BLaER1 treated with 17β-estradiol and CSF1 and Interleukin-3, amounts not matched to agents 10 nM and 100 nM (cell line): ENCODE measurements around the gene TBX4.
"Not testable (repeated sequence)": the region's sequence is repeated elsewhere in the genome, so short reads cannot be mapped to it uniquely, and the experiment has no call there.

ENCODE experiments used
- H3K27ac ChIP-seq, 11 experiments: shearing (Covaris generic); formaldehyde crosslinking; 2 replicates each; pipeline ENCODE4 v1.8.1; 2022
- H3K27me3 ChIP-seq, 11 experiments: shearing (Covaris generic); formaldehyde crosslinking; 2 replicates each; pipeline ENCODE4 v1.8.1; 2022
- H3K36me3 ChIP-seq, 11 experiments: shearing (Covaris generic); formaldehyde crosslinking; 2 replicates each; pipeline ENCODE4 v1.8.1; 2022
- H3K4me1 ChIP-seq, 10 experiments: shearing (Covaris generic); formaldehyde crosslinking; 2 replicates each; pipeline ENCODE4 v1.8.1; 2022
- H3K4me2 ChIP-seq, 11 experiments: shearing (Covaris generic); formaldehyde crosslinking; 2 replicates each; pipeline ENCODE4 v1.8.1; 2022
- H3K4me3 ChIP-seq, 10 experiments: shearing (Covaris generic); formaldehyde crosslinking; 2 replicates each; pipeline ENCODE4 v1.8.1; 2022
- H3K9ac ChIP-seq, 11 experiments: shearing (Covaris generic); formaldehyde crosslinking; 2 replicates each; pipeline ENCODE4 v1.8.1; 2022
- H3K9me3 ChIP-seq, 11 experiments: shearing (Covaris generic); formaldehyde crosslinking; replicated peaks in 1 of 11; 2 replicates each; pipeline ENCODE4 v1.8.1; 2022
- H4K20me1 ChIP-seq, 11 experiments: shearing (Covaris generic); formaldehyde crosslinking; 2 replicates each; pipeline ENCODE4 v1.8.1; 2022
- Cebpa-rat ChIP-seq, 11 experiments: shearing (Covaris generic); IDR thresholded peaks; 2 replicates each; pipeline ENCODE4 v1.8.1; 2022

TBX4 gene

GRCh38 chr17:61517265-61517664 is 65.0 kb downstream of the TBX4 start:
- TF ChIP-seq Cebpa-rat (IDR thresholded peaks at IDR 0.05): no peak
- no peaks in the 10 kb centered on the region for H3K27me3 ChIP-seq

DNA sequence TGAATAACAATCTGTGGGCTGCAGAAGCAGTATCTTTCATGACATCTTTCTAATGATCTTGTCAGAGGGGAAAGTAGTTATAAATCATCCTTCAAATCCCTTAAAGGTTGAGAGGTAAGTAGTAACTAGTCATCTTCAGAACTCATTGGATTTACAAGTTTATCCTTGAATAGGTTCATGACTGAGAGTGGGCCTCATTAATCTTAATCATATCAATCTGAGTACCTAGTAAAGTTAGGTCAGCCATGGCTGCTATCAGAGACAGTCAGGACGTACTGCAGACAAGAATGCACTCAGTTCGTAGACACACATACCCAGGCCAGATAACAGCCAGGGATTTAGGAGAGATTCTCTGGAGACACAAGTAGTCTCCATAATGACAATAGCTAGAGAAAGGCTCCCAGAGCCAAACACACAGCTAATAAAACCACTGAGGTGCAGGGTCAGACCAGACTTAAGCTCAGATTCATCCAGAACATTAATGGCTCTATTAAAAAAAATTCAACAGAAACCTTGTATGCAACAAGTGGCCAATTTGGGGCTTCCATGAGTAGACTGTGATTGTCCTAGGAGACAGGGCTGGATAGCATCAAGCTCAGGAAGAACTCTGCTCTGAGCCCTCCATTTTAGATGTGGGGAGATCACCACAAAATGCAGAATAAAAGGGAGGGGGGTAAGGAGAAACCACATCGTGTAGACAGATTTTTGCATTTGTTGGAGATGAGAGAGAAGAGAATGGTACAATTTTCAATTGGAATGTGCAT is 65.8 kb downstream of the TBX4 start:
- Histone ChIP-seq H3K27me3 (no peaks in the 10 kb centered on the region), H3K27ac (no peak overlapping the region)

More at GRCh38 chr17:61517265-61517664, 65.0 kb downstream of the TBX4 start:
- no peaks in the 10 kb centered on the region for H3K4me1 ChIP-seq
- H3K36me3 ChIP-seq: no peaks in the 10 kb centered on the region
- no peaks in the 10 kb centered on the region for H3K9me3 ChIP-seq
- H3K9ac ChIP-seq: no peak overlapping the region
- H3K27ac ChIP-seq: no peak overlapping the region
- H3K4me2 ChIP-seq: no peak overlapping the region
- no peak overlapping the region for H3K4me3 ChIP-seq
- no peaks in the 10 kb centered on the region for H4K20me1 ChIP-seq

DNA sequence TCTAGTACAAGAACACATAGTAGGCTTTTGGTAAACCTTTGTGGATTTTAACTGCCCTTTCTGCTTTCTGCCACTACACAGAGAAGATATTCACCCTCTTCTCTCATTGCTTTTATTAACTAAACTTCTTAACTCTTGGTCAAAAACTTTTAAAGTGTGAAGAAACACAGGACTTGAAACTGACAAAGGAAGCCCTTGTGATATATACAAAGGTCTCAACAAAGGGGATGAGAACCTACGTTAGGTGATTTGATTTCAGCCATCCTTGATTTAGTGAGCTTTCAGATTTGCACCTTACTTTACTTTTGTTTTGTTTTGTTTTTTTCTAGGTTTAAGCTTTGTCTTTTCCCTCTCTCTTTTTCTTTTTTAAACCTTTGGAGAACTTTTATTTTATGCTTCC is 66.9 kb downstream of the TBX4 start:
- no peak overlapping the region for H3K4me2 ChIP-seq
- no peak overlapping the region for H3K4me3 ChIP-seq
- no peak overlapping the region for H3K27ac ChIP-seq
- no peak overlapping the region for H3K9ac ChIP-seq
- H3K4me1 ChIP-seq: no peaks in the 10 kb centered on the region
- no peaks in the 10 kb centered on the region for H4K20me1 ChIP-seq
- no peaks in the 10 kb centered on the region for H3K9me3 ChIP-seq
- H3K36me3 ChIP-seq: no peaks in the 10 kb centered on the region
- no peak for TF ChIP-seq Cebpa-rat (IDR thresholded peaks at IDR 0.05)
- no peaks in the 10 kb centered on the region for H3K27me3 ChIP-seq

More for the DNA sequence above, 65.8 kb downstream of the TBX4 start:
- Histone ChIP-seq H4K20me1 (no peaks in the 10 kb centered on the region), H3K36me3 (no peaks in the 10 kb centered on the region), H3K4me3 (no peak overlapping the region), H3K4me2 (no peak overlapping the region), H3K9me3 (no peaks in the 10 kb centered on the region), H3K9ac (no peak overlapping the region), H3K4me1 (no peaks in the 10 kb centered on the region)
- no peak for TF ChIP-seq Cebpa-rat (IDR thresholded peaks at IDR 0.05)

GRCh38 chr17:61519754-61520440 is 67.7 kb downstream of the TBX4 start:
- Histone ChIP-seq H3K9ac (no peak overlapping the region), H3K36me3 (no peaks in the 10 kb centered on the region), H3K4me2 (no peak overlapping the region), H3K4me1 (no peaks in the 10 kb centered on the region), H3K27ac (no peak overlapping the region), H3K27me3 (no peaks in the 10 kb centered on the region), H3K9me3 (no peaks in the 10 kb centered on the region), H4K20me1 (no peaks in the 10 kb centered on the region), H3K4me3 (no peak overlapping the region)
- TF ChIP-seq Cebpa-rat (IDR thresholded peaks at IDR 0.05): no peak

GRCh38 chr17:61520897-61521296 is 68.7 kb downstream of the TBX4 start:
- Histone ChIP-seq H4K20me1 (no peaks in the 10 kb centered on the region), H3K36me3 (no peaks in the 10 kb centered on the region), H3K9ac (no peak overlapping the region), H3K9me3 (no peaks in the 10 kb centered on the region), H3K4me1 (no peaks in the 10 kb centered on the region), H3K4me3 (no peak overlapping the region), H3K27ac (no peak overlapping the region), H3K4me2 (no peak overlapping the region), H3K27me3 (no peaks in the 10 kb centered on the region)
- no peak for TF ChIP-seq Cebpa-rat (IDR thresholded peaks at IDR 0.05)

GRCh38 chr17:61522088-61522487 is 69.9 kb downstream of the TBX4 start:
- H4K20me1 ChIP-seq: no peaks in the 10 kb centered on the region
- H3K27ac ChIP-seq: no peak overlapping the region
- H3K4me2 ChIP-seq: no peak overlapping the region
- H3K27me3 ChIP-seq: no peaks in the 10 kb centered on the region
- H3K4me1 ChIP-seq: no peaks in the 10 kb centered on the region
- no peak for TF ChIP-seq Cebpa-rat (IDR thresholded peaks at IDR 0.05)
- no peaks in the 10 kb centered on the region for H3K9me3 ChIP-seq
- no peaks in the 10 kb centered on the region for H3K36me3 ChIP-seq
- H3K9ac ChIP-seq: no peak overlapping the region
- no peak overlapping the region for H3K4me3 ChIP-seq

- Histone ChIP-seq H3K36me3 (no peaks in the 10 kb centered on the region), H3K27me3 (no peaks in the 10 kb centered on the region), H3K9me3 (no peaks in the 10 kb centered on the region), H3K4me1 (no peaks in the 10 kb centered on the region), H3K9ac (no peak overlapping the region), H3K4me2 (no peak overlapping the region), H3K4me3 (no peak overlapping the region), H4K20me1 (no peaks in the 10 kb centered on the region), H3K27ac (no peak overlapping the region)
- no peak for TF ChIP-seq Cebpa-rat (IDR thresholded peaks at IDR 0.05)
Measured at GRCh38 chr17:61524319-61524718, 72.1 kb downstream of the TBX4 start.

DNA sequence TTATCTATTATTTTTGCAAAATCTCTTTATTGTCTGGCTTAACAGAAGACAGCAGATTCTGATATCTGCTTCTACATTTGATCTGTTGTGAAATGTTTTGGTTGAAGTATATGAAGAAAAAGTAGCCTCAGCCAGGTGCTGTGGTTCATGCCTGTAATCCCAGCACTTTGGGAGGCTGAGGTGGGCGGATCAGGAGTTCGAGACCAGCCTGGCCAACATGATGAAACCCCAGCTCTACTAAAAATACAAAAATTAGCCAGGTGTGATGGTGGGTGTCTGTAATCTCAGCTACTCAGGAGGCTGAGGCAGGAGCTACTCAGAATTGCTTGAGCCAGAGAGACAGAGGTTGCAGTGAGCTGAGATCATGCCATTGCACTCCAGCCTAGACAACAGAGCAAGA is 75.2 kb downstream of the TBX4 start:
- H3K36me3 ChIP-seq, H3K9ac ChIP-seq, H3K4me3 ChIP-seq, H3K9me3 ChIP-seq, H3K4me1 ChIP-seq, H4K20me1 ChIP-seq, H3K27me3 ChIP-seq, H3K27ac ChIP-seq, H3K4me2 ChIP-seq: not testable (repeated sequence)

DNA sequence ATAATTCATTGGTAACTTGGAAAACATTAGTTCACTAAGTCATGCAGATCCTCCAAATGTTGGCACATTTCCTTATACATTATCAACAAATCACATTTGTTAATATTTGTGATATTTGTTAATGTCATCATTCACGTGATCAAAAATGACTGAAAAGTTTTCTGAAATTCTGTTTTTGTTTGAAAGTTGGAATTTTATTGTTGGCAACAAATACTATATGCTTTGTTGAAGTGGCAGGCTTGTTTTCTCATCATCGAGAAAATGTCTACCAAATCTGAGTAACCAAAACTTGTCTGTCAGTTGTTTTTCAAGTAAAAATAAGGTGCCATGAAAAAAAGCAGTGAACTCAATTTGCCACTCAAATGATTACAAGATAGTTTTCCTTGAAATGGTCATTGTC is 75.9 kb downstream of the TBX4 start:
- Histone ChIP-seq H3K27ac (no peak overlapping the region), H3K36me3 (no peaks in the 10 kb centered on the region), H3K27me3 (no peaks in the 10 kb centered on the region), H3K9me3 (no peaks in the 10 kb centered on the region), H3K4me1 (no peaks in the 10 kb centered on the region), H3K4me2 (no peak overlapping the region), H3K4me3 (no peak overlapping the region), H4K20me1 (no peaks in the 10 kb centered on the region), H3K9ac (no peak overlapping the region)
- TF ChIP-seq Cebpa-rat (IDR thresholded peaks at IDR 0.05): no peak

DNA sequence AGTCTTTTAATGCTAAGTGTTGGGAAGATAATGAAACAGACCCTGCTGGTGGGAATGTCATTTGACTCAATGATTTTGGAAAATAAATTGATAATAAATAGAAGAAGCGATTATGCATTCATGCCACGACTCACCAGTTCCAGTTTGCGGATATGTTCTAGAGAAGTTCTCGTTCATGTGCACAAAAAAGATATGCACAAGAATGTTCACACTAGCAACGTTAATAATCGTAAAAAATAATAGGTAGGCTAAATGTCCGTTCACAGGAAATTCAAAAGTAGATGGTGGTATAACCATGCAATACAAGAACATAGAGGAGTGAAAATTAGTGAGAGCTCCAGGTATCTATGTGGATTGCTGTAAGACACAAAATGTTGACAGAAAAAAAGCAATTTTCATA is 79.0 kb downstream of the TBX4 start:
- Histone ChIP-seq H3K4me3 (no peak overlapping the region), H3K36me3 (no peaks in the 10 kb centered on the region), H3K4me1 (no peaks in the 10 kb centered on the region), H4K20me1 (no peaks in the 10 kb centered on the region), H3K27ac (no peak overlapping the region), H3K27me3 (no peaks in the 10 kb centered on the region), H3K9ac (no peak overlapping the region), H3K4me2 (no peak overlapping the region), H3K9me3 (no peaks in the 10 kb centered on the region)
- no peak for TF ChIP-seq Cebpa-rat (IDR thresholded peaks at IDR 0.05)
